IMR-90 (cell line): Measurements from ENCODE around the gene CNNM2. TPM values are rescaled to one million over a fixed set of nuclear protein-coding genes. Genes with fewer than 3 reads are reported as not detected.

Experiments
- ATAC-seq: fragments of 200-7000 bp; cut with Tn5 transposase; 2 replicates; pipeline ENCODE4 v1.9.1; 2020; ENCODE audit warnings: low read depth, mild to moderate bottlenecking, moderate library complexity
- BruUV-seq: library from RNA; stranded (reverse); fragments of 400-500 nt; replicated peaks from 2 replicates; lab custom pipeline; 2021; lab: Mats Ljungman, UMichigan
- CTCF ChIA-PET: fragments of 300-600 bp; formaldehyde crosslinking; extraction: SDS; loops from one replicate; lab custom pipeline; 2021; ENCODE audit warnings: antibody characterized with exemption; lab: Yijun Ruan, JAX
- POLR2A ChIA-PET: fragments of 300-600 bp; sonication (Branson Sonifier 250); formaldehyde crosslinking; loops from one replicate; lab custom pipeline; 2022; ENCODE audit warnings: antibody characterized with exemption; ENCODE audit not compliant: unreplicated experiment; lab: Charles Lee
- DNase-seq: peaks from one replicate; pipeline ENCODE4 v3.0.0; 2013
- H2AFZ ChIP-seq: replicated peaks from 2 replicates; pipeline ENCODE3; 2013; ENCODE audit warnings: low read length, mild to moderate bottlenecking; ENCODE audit not compliant: poor library complexity
- H2AK5ac ChIP-seq: 2 replicates; pipeline ENCODE4 v1.6.1; 2013; ENCODE audit warnings: low read depth, low read length, inconsistent platforms
- H2AK9ac ChIP-seq: replicated peaks from 2 replicates; pipeline ENCODE3; 2013; ENCODE audit warnings: mild to moderate bottlenecking, low read depth, low read length, moderate library complexity; ENCODE audit not compliant: poor library complexity
- H2BK120ac ChIP-seq: 2 replicates; pipeline ENCODE4 v1.6.1; 2013; ENCODE audit warnings: low read depth, low read length, inconsistent platforms
- H2BK15ac ChIP-seq: 3 replicates; pipeline ENCODE4 v1.6.1; 2013; ENCODE audit warnings: low read depth, low read length, inconsistent platforms
- H2BK20ac ChIP-seq: 2 replicates; pipeline ENCODE4 v1.6.1; 2013; ENCODE audit warnings: low read depth, mild to moderate bottlenecking, inconsistent platforms, low read length, moderate library complexity
- H2BK5ac ChIP-seq: 2 replicates; pipeline ENCODE4 v1.6.1; 2013; ENCODE audit warnings: mild to moderate bottlenecking, low read depth, low read length, inconsistent platforms; ENCODE audit not compliant: poor library complexity, severe bottlenecking
- H3K14ac ChIP-seq: replicated peaks from 2 replicates; pipeline ENCODE4 v1.6.1; 2013; ENCODE audit warnings: low read depth, low read length, inconsistent platforms
- H3K18ac ChIP-seq: 2 replicates; pipeline ENCODE4 v1.6.1; 2013; ENCODE audit warnings: low read depth, low read length, control low read depth
- H3K23ac ChIP-seq: 2 replicates; pipeline ENCODE4 v1.6.1; 2013; ENCODE audit warnings: low read depth, low read length, inconsistent platforms
- H3K27ac ChIP-seq: 2 replicates; pipeline ENCODE4 v1.5.1; 2013; ENCODE audit warnings: mild to moderate bottlenecking, control low read depth, low read length; ENCODE audit not compliant: insufficient read depth
- H3K27me3 ChIP-seq: 2 replicates; pipeline ENCODE4 v1.6.1; 2013; ENCODE audit warnings: low read length; ENCODE audit not compliant: control insufficient read depth, insufficient read depth
- H3K36me3 ChIP-seq: 2 replicates; pipeline ENCODE4 v1.6.1; 2013; ENCODE audit warnings: low read length, mixed read lengths; ENCODE audit not compliant: control insufficient read depth, insufficient read depth
- H3K4ac ChIP-seq: 2 replicates; pipeline ENCODE4 v1.6.1; 2013; ENCODE audit warnings: low read depth, low read length, inconsistent platforms
- H3K4me1 ChIP-seq: 2 replicates; pipeline ENCODE4 v1.6.1; 2013; ENCODE audit warnings: low read length, mixed read lengths; ENCODE audit not compliant: control insufficient read depth, insufficient read depth
- H3K4me2 ChIP-seq: 2 replicates; pipeline ENCODE4 v1.6.1; 2013; ENCODE audit warnings: low read depth, mild to moderate bottlenecking, control low read depth, low read length, moderate library complexity
- H3K4me3 ChIP-seq: 2 replicates; pipeline ENCODE4 v1.5.1; 2013; ENCODE audit warnings: low read depth, mild to moderate bottlenecking, control low read depth, low read length, moderate library complexity; ENCODE audit not compliant: insufficient read depth
- H3K56ac ChIP-seq: 2 replicates; pipeline ENCODE4 v1.6.1; 2013; ENCODE audit warnings: low read length, inconsistent platforms; ENCODE audit not compliant: insufficient read depth; ENCODE audit errors: extremely low read depth
- H3K79me1 ChIP-seq, 2 experiments: 2 replicates each; pipeline ENCODE4 v1.6.1; 2013; ENCODE audit warnings: low read length in 2 of 2, inconsistent platforms in 1 of 2, low read depth in 1 of 2
- H3K9ac ChIP-seq: 2 replicates; pipeline ENCODE4 v1.6.1; 2013; ENCODE audit warnings: low read depth, low read length, control low read depth
- H3K9me1 ChIP-seq: 2 replicates; pipeline ENCODE4 v1.6.1; 2013; ENCODE audit warnings: low read length, inconsistent platforms; ENCODE audit not compliant: insufficient read depth
- H3K9me3 ChIP-seq: 2 replicates; pipeline ENCODE4 v1.6.1; 2013; ENCODE audit warnings: low read length; ENCODE audit not compliant: control insufficient read depth, insufficient read depth
- H4K20me1 ChIP-seq: 2 replicates; pipeline ENCODE4 v1.6.1; 2013; ENCODE audit warnings: low read length, inconsistent platforms; ENCODE audit not compliant: insufficient read depth
- H4K5ac ChIP-seq: 2 replicates; pipeline ENCODE4 v1.6.1; 2013; ENCODE audit warnings: mild to moderate bottlenecking, low read depth, low read length, control low read depth
- H4K8ac ChIP-seq, 2 experiments: 2 replicates each; pipeline ENCODE4 v1.6.1; 2013; ENCODE audit warnings: low read depth in 2 of 2, low read length in 2 of 2, control low read depth in 1 of 2, inconsistent platforms in 1 of 2
- H4K91ac ChIP-seq: 2 replicates; pipeline ENCODE4 v1.6.1; 2013; ENCODE audit warnings: low read depth, low read length, inconsistent platforms; ENCODE audit not compliant: insufficient read depth
- BHLHE40 ChIP-seq: fragments of 150-350 bp; IDR thresholded peaks from 2 replicates; pipeline ENCODE4 v1.6.1; 2016; ENCODE audit warnings: mild to moderate bottlenecking, low read depth, low read length
- CEBPB ChIP-seq: IDR thresholded peaks from 2 replicates; pipeline ENCODE4 v1.6.1; 2012; ENCODE audit warnings: low read depth, low read length, improper control_type of control experiment
- MAFK ChIP-seq: IDR thresholded peaks from 2 replicates; pipeline ENCODE4 v1.6.1; 2012; ENCODE audit warnings: low read depth, low read length, improper control_type of control experiment
- RAD21 ChIP-seq: IDR thresholded peaks from 2 replicates; pipeline ENCODE4 v1.6.1; 2012; ENCODE audit warnings: low read length, improper control_type of control experiment
- WGBS, 2 experiments: methylation state at CpG; one replicate each; pipeline versions ENCODE4 v1.1.5 to v1.1.7; 2013; ENCODE audit warnings: missing lambda C conversion rate in 2 of 2; ENCODE audit not compliant: insufficient read length in 1 of 2; ENCODE audit errors: extremely low coverage in 2 of 2; 5-methylcytosine and 5-hydroxymethylcytosine counted together
- dilution Hi-C: fragments of 300-500 bp; cut with HindIII; formaldehyde crosslinking; loops from one replicate; pipeline ENCODE4 v1.14.3; 2018; ENCODE audit warnings: low sequenced_read_pairs; ENCODE audit not compliant: unreplicated experiment
- in situ Hi-C: fragments of 300-500 bp; cut with MboI; formaldehyde crosslinking; loops from 3 replicates; pipeline ENCODE4 v1.14.3; 2019; ENCODE audit warnings: low sequenced_read_pairs, inconsistent platforms, mixed read lengths
- intact Hi-C: fragments of 100-400 bp; cut with micrococcal nuclease; formaldehyde crosslinking; loops from 2 replicates; pipeline ENCODE4 v1.10.0; 2022
- polyA plus RNA-seq, 3 experiments: library from polyadenylated mRNA; depleted of rRNA; stranded (reverse); fragments of >200 nt; gene quantifications; 2 replicates each; pipeline ENCODE4 v1.2.3, GENCODE V29; 2012; ENCODE audit warnings: low replicate concordance in 1 of 3
- total RNA-seq: library from RNA; depleted of rRNA; stranded (reverse); fragments of >200 nt; gene quantifications from 2 replicates; pipeline ENCODE4 v1.2.3, GENCODE V29; 2012

Gene CNNM2
- total and polyA plus RNA-seq, 2 of the 4 experiments (the other 2 are of a cell fraction) = 4.7 to 5.6 TPM

DNA sequence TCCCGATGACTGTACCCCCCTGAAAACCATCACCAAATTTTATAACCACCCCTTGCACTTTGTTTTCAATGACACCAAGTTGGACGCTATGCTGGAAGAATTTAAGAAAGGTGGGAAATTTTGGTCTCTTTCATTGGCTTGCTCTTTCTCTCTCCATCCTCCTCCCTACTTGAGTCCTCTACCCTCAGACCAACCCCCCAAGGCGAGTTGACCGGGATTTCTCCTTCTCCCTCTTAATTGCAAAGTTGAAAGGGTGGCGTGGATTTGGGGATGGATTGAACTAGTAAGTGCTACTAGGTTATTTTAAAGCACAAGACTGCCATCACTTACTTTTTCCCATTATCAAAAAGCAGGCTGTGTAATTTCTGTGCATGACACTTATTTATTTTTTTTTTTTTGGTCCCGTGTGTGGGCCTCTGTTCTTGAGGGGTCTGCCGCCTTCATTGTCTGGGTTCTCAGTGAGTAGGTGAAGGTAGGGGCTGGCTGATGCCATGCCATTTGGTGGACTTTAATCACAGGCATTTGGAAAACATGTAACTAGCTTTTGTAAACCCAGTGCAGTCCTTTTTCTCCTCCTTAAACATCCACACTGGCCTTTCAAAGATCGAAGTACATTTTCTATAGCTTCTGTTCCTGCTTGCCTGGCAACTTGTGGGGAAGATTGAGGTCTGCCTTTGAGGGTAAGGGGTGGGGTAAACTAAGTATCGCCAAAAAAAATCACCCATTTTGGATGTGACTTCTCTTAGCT is 2.1 kb downstream of the CNNM2 start:
- Histone ChIP-seq H2AK5ac (peak overlapping the region; percentile 89; the same call in 1 of the 2 replicates), H4K91ac (peak overlapping the region; percentile 79), H3K4me1 (peaks cover 3% of the 10 kb centered on the region; the same call in 1 of the 2 replicates), H4K5ac (peak overlapping the region; percentile 13; the same call in 1 of the 2 replicates), H2BK5ac (peak overlapping the region; percentile 85), H3K23ac (peak overlapping the region; percentile 93), H3K9me3 (no peaks in the 10 kb centered on the region), H4K20me1 (peaks cover 29% of the 10 kb centered on the region; the same call in 1 of the 2 replicates), H3K27me3 (no peaks in the 10 kb centered on the region), H3K36me3 (0 out of 2 replicates have a peak, but pooled peaks cover 1% of the 10 kb centered on the region), H2AK9ac (peak overlapping the region; percentile 83), H2BK120ac (peak overlapping the region; percentile 81), H3K14ac (peak overlapping the region; percentile 90), H3K9ac (peak overlapping the region; percentile 83), H3K18ac (peak overlapping the region; percentile 65; the same call in 1 of the 2 replicates), H3K56ac (peak overlapping the region; percentile 63; the same call in 1 of the 2 replicates), H2AFZ (peak overlapping the region; percentile 99), H3K9me1 (peaks cover 3% of the 10 kb centered on the region; the same call in 1 of the 2 replicates), H3K27ac (peak overlapping the region; percentile 91), H3K4ac (peak overlapping the region; percentile 89), H2BK15ac (peak overlapping the region; percentile 84; the same call in 2 of the 3 replicates), H3K79me1 (peaks cover 2 to 50% of the 10 kb centered on the region in 2 experiments; a peak in 3 of 4 replicates), H3K4me3 (peak overlapping the region; percentile 72), H2BK20ac (peak overlapping the region; percentile 43; the same call in 1 of the 2 replicates), H3K4me2 (peak overlapping the region; percentile 86), H4K8ac (peak overlapping the region; percentile 71 to 84; a peak in 2 of 4 replicates)
- TF ChIP-seq RAD21 = peak; percentile 3; the same call in 1 of the 2 replicates
- no peak for TF ChIP-seq CEBPB
- no peak for TF ChIP-seq MAFK
- TF ChIP-seq BHLHE40 = no peak
- dilution Hi-C loops = no loop called here
- in situ Hi-C loops = loop anchor here (5.0 kb wide), 2 partner anchors 142 to 322 kb away; no protein-coding TSS in a partner anchor
- POLR2A ChIA-PET = no interaction called here
- intact Hi-C loops = loop anchor here (1.0 to 2.0 kb wide), 2 partner anchors 43 to 134 kb away; no protein-coding TSS in a partner anchor
- DNase-seq (no peak), ATAC-seq (no peak)
- no TSS peak for BruUV-seq
- no CpG with 5 or more reads among the region's 9 CpGs for WGBS, 2 experiments
- CTCF ChIA-PET = interaction anchor here (0.6 to 1.8 kb wide), 2 partner anchors 125 to 319 kb away, joined by 3 to 6 read pairs; no protein-coding TSS in a partner anchor
